K562 (cell line): Measurements from ENCODE around the gene WT1. TPM values are rescaled to one million over a fixed set of nuclear protein-coding genes. Genes with fewer than 3 reads are reported as not detected.

Source experiments
- ATAC-seq: fragments of 200-7000 bp; cut with Tn5 transposase; 3 replicates; pipeline ENCODE4 v1.9.1; 2020; ENCODE audit warnings: moderate library complexity
- BruUV-seq: library from RNA; stranded (reverse); fragments of 400-500 nt; replicated peaks from 2 replicates; lab custom pipeline; 2021; lab: Mats Ljungman, UMichigan
- CTCF ChIA-PET: fragments of 300-600 bp; formaldehyde crosslinking; extraction: SDS; loops from one replicate; lab custom pipeline; 2021; ENCODE audit warnings: low intra/inter-chr PET ratio; lab: Yijun Ruan, JAX
- POLR2A ChIA-PET: fragments of 300-600, 350-650 bp; sonication (Branson Sonifier 250); formaldehyde crosslinking; extraction: SDS; loops from one replicate; lab custom pipeline; 2021; ENCODE audit warnings: antibody characterized with exemption, inconsistent platforms; lab: Yijun Ruan, JAX
- DNase-seq, 4 experiments: peaks; one replicate each; pipeline versions ENCODE4 v3.0.0 to v3.0.0-alpha.2; 2011 to 2018; ENCODE audit warnings: low spot score in 3 of 4, mixed read lengths in 3 of 4; ENCODE audit errors: extremely low read depth in 1 of 4
- FAIRE-seq: peaks from 2 replicates; lab custom pipeline; 2011; peaks lifted over from hg19 to GRCh38; lab: Jason Lieb, UNC
- H2AFZ ChIP-seq: 2 replicates; pipeline ENCODE4 v1.6.0; 2011; ENCODE audit warnings: low read depth, low read length, control low read depth, inconsistent platforms
- H3K27ac ChIP-seq: fragments of 200-600 bp; 3 replicates; pipeline ENCODE4 v1.8.0; 2011; ENCODE audit warnings: low read depth, mild to moderate bottlenecking, control low read depth, inconsistent platforms, low read length, moderate library complexity, mixed read lengths; ENCODE audit errors: extremely low read depth
- H3K27me3 ChIP-seq, 2 experiments: fragments of 300-600 bp in 1 of 2; 2 replicates in 1 of 2; 3 replicates in 1 of 2; pipeline versions ENCODE4 v1.6.0 to v1.8.0; 2011; ENCODE audit warnings: inconsistent platforms in 2 of 2, low read length in 2 of 2, mild to moderate bottlenecking in 1 of 2, mixed read lengths in 1 of 2, moderate library complexity in 1 of 2; ENCODE audit not compliant: control insufficient read depth in 2 of 2, insufficient read depth in 2 of 2
- H3K36me3 ChIP-seq: fragments of 300-600 bp; 3 replicates; pipeline ENCODE4 v1.8.0; 2011; ENCODE audit warnings: mild to moderate bottlenecking, low read length, inconsistent platforms; ENCODE audit not compliant: control insufficient read depth, insufficient read depth
- H3K4me1 ChIP-seq, 2 experiments: fragments of 200-600 bp in 1 of 2; replicated peaks in 1 of 2; 2 replicates in 1 of 2; 3 replicates in 1 of 2; pipeline versions ENCODE4 v1.5.1 to v1.8.0; 2011; ENCODE audit warnings: inconsistent platforms in 2 of 2, low read length in 2 of 2, mild to moderate bottlenecking in 1 of 2, mixed read lengths in 1 of 2, moderate library complexity in 1 of 2; ENCODE audit not compliant: control insufficient read depth in 2 of 2, insufficient read depth in 2 of 2
- H3K4me2 ChIP-seq: 2 replicates; pipeline ENCODE4 v1.6.1; 2011; ENCODE audit warnings: low read length, control low read depth, inconsistent platforms, mixed read lengths; ENCODE audit not compliant: insufficient read depth
- H3K4me3 ChIP-seq: fragments of 200-600 bp; sonication (generic), shearing (Covaris generic); 2 replicates; pipeline ENCODE4 v1.5.1; 2016; ENCODE audit warnings: control low read depth, inconsistent platforms
- H3K79me2 ChIP-seq: fragments of 200-600 bp; 3 replicates; pipeline ENCODE4 v1.8.0; 2011; ENCODE audit warnings: low read length, inconsistent platforms; ENCODE audit not compliant: control insufficient read depth, insufficient read depth
- H3K9ac ChIP-seq, 2 experiments: 2 replicates each; pipeline versions ENCODE4 v1.6.0 to v1.6.1; 2011; ENCODE audit warnings: low read depth in 2 of 2, low read length in 2 of 2, control low read depth in 1 of 2, inconsistent platforms in 1 of 2, mild to moderate bottlenecking in 1 of 2, mixed read lengths in 1 of 2; ENCODE audit not compliant: insufficient read depth in 1 of 2
- H3K9me1 ChIP-seq: one replicate; pipeline ENCODE4 v1.6.0; 2011; ENCODE audit warnings: inconsistent platforms, mild to moderate bottlenecking, low read length, moderate library complexity; ENCODE audit not compliant: control insufficient read depth, insufficient read depth
- H3K9me3 ChIP-seq: replicated peaks from 2 replicates; pipeline ENCODE4 v1.5.1; 2011; ENCODE audit warnings: low read depth, low read length, inconsistent platforms; ENCODE audit not compliant: control insufficient read depth, insufficient read depth
- H4K20me1 ChIP-seq: replicated peaks from 2 replicates; pipeline ENCODE4 v1.6.1; 2011; ENCODE audit warnings: low read length, inconsistent platforms, mixed read lengths; ENCODE audit not compliant: control insufficient read depth, insufficient read depth
- CREB3 ChIP-seq: fragments of 450-650 bp; conservative IDR thresholded peaks from 2 replicates; pipeline ENCODE4 v1.6.1; 2016; ENCODE audit warnings: missing genetic modification characterization, low read depth, mild to moderate bottlenecking, missing compliant biosample characterization, moderate library complexity
- ERF ChIP-seq: fragments of 450-650 bp; formaldehyde crosslinking; IDR thresholded peaks from 2 replicates; pipeline ENCODE4 v1.4.0; 2020; ENCODE audit warnings: mild to moderate bottlenecking, mixed read lengths
- POLR2G ChIP-seq: fragments of 200-400 bp; formaldehyde crosslinking; IDR thresholded peaks from 2 replicates; pipeline ENCODE4 v1.6.1; 2017; ENCODE audit warnings: low read depth, mild to moderate bottlenecking, antibody characterized with exemption, low read length, moderate library complexity
- RFX7 ChIP-seq: fragments of 250-450 bp; sonication (Bioruptor Pico); IDR thresholded peaks from 2 replicates; pipeline ENCODE4 v1.5.1; 2021; ENCODE audit warnings: mild to moderate bottlenecking
- ZBTB33 ChIP-seq: sonication (generic); formaldehyde crosslinking; IDR thresholded peaks from 2 replicates; pipeline ENCODE4 v1.8.1; 2023; ENCODE audit warnings: mild to moderate bottlenecking, missing genetic modification reagents
- ZNF311 ChIP-seq: fragments of 250-450 bp; sonication (Bioruptor Pico); IDR thresholded peaks from 2 replicates; pipeline ENCODE4 v1.4.0; 2020; ENCODE audit warnings: mild to moderate bottlenecking, moderate library complexity
- ZNF408 ChIP-seq: fragments of 250-450 bp; sonication (Bioruptor Pico); IDR thresholded peaks from 2 replicates; pipeline ENCODE4 v1.4.0; 2020; ENCODE audit warnings: low read depth, mild to moderate bottlenecking, moderate library complexity
- ZNF639 ChIP-seq, 2 experiments: fragments of 200-800 bp in 1 of 2; sonication (Bioruptor generic) in 1 of 2; sonication (generic) in 1 of 2; formaldehyde crosslinking in 1 of 2; IDR thresholded peaks in 1 of 2; conservative IDR thresholded peaks in 1 of 2; 2 replicates each; pipeline versions ENCODE4 v1.5.0 to v1.6.1; 2016 to 2020; ENCODE audit warnings: missing compliant biosample characterization in 1 of 2, missing genetic modification characterization in 1 of 2, missing genetic modification reagents in 1 of 2
- WGBS: fragments of 100-300 bp; shearing (Covaris generic); methylation state at CpG from one replicate; pipeline ENCODE4 v1.1.6; 2016; ENCODE audit warnings: low coverage, mixed read lengths; ENCODE audit not compliant: insufficient coverage; ENCODE audit errors: missing lambda C conversion rate; 5-methylcytosine and 5-hydroxymethylcytosine counted together
- in situ Hi-C: fragments of 300-500 bp; cut with MboI; formaldehyde crosslinking; loops from 4 replicates; pipeline ENCODE4 v1.15.0; 2018; ENCODE audit warnings: inconsistent platforms, mixed read lengths
- intact Hi-C: fragments of 100-400 bp; cut with micrococcal nuclease; formaldehyde crosslinking; loops from 2 replicates; pipeline ENCODE4 v1.14.2; 2022
- polyA plus RNA-seq, 8 experiments: library from polyadenylated mRNA; depleted of rRNA in 4 of 8; stranded (reverse) in 5 of 8; unstranded in 3 of 8; fragments of >200 nt; fragmentation: Nextera tagmentation in 2 of 8; fragmentation: Illumina TruSeq in 1 of 8; extraction: Ambion mirVana in 2 of 8; extraction: Trizol in 1 of 8; gene quantifications; 2 replicates each; pipeline versions ENCODE4 v1.2.1 to v1.2.3, GENCODE V29; 2011 to 2014; ENCODE audit warnings: inconsistent platforms in 1 of 8, missing spikeins in 1 of 8
- total RNA-seq, 7 experiments: library from RNA; depleted of rRNA in 6 of 7; stranded (reverse); fragments of >200 nt in 6 of 7; fragmentation: Illumina TruSeq in 2 of 7; extraction: Trizol in 2 of 7; gene quantifications; 2 replicates each; pipeline versions ENCODE4 v1.2.1 to v1.2.3, GENCODE V29; 2011 to 2021; ENCODE audit warnings: low replicate concordance in 1 of 7
- TF ChIP-seq, protein P1 (sequence below): fragments of 250-450 bp; sonication (Bioruptor Pico); IDR thresholded peaks from 2 replicates; pipeline ENCODE4 v1.6.1; 2021; ENCODE audit warnings: mild to moderate bottlenecking

The WT1 gene
- total and polyA plus RNA-seq, 9 of the 15 experiments (the other 6 are each of a cell fraction or from before 2014, with no cell fraction given) = 7.1 to 33.8 (median 19.4) TPM

DNA sequence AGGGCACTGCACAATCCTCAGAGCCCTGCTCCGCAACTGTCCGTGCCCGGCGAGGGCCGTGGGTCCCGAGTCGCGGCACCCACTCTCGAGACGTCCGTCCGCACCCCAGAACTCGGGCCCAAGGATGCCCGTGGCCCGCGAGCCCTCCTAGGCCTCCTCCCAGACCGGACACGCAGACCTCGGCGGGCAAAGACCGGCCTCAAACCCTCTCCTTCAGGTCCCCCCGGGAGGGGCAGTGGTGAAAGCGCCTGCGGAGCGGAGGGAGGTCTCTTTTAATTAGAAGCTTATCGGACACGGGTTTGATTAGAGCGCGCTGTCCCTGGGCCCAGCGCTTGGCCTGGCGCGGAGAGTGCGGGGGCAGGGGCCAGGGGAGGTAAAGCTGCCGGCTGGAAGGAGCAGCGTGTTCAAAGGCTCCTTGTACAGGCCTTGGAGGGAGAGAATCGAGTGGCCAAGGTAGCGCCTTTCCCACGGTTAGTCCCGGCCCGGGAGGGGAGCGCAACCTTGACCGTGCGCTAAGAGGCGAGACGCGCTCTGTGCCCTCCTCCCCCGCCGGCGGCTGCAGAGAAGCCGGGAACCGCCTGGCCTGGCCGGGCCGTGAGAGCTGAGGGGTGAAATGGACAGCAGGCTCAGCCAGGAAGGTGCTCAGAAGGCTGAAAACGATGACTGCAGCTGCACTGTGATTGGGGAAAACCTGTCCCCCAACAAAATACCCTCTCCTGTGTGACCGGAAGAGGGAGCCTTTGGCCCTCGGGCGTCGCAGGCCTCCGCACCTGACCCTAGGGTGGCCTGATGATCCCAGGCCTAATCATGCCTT is 4.6 kb downstream of the WT1 start (continued):
- peak; percentile 99 for TF ChIP-seq ZBTB33 (CRISPR knock-in tag)
- TF ChIP-seq POLR2G = peak; percentile 56
- TF ChIP-seq, all 486 proteins: peak for 5

- H3K27ac ChIP-seq = no peak overlapping the region
- DNase-seq = no peak
- H3K36me3 ChIP-seq = peaks cover 71% of the 10 kb centered on the region
- in situ Hi-C loops (no loop called here), intact Hi-C loops (no loop called here)
- no peak overlapping the region for H3K4me3 ChIP-seq
- no peaks in the 10 kb centered on the region for H3K27me3 ChIP-seq
- no TSS peak for BruUV-seq
- 100% methylated on average over 1 of the region's 5 CpGs for WGBS
- H2AFZ ChIP-seq = no peak overlapping the region
- ChIA-PET CTCF (no interaction called here), POLR2A (interaction anchor here (1.6 kb wide), 1 partner anchor 8 kb away, joined by 7 read pairs; no protein-coding TSS in a partner anchor)
- H3K9me1 ChIP-seq = no peaks in the 10 kb centered on the region
- H3K79me2 ChIP-seq = peaks cover 91% of the 10 kb centered on the region
- no peak overlapping the region for H3K9ac ChIP-seq
- ATAC-seq = no peak
- no peak for FAIRE-seq
- H3K9me3 ChIP-seq = peaks cover 8% of the 10 kb centered on the region; the same call in 1 of the 2 replicates
- H3K4me2 ChIP-seq = no peak overlapping the region
- no peaks in the 10 kb centered on the region for H4K20me1 ChIP-seq
- H3K4me1 ChIP-seq = peaks cover 17 to 48% of the 10 kb centered on the region in 2 experiments; a peak in 4 of 5 replicates
- TF ChIP-seq, protein P1, sequence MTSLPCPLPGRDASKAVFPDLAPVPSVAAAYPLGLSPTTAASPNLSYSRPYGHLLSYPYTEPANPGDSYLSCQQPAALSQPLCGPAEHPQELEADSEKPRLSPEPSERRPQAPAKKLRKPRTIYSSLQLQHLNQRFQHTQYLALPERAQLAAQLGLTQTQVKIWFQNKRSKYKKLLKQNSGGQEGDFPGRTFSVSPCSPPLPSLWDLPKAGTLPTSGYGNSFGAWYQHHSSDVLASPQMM (CRISPR knock-in tag) = no peak
- TF ChIP-seq ERF (CRISPR knock-in tag) (no peak), ZNF639 (CRISPR knock-in tag; conservative IDR thresholded peaks at IDR 0.05 in 1 of 2, IDR thresholded peaks at IDR 0.05 in 1 of 2) (no peak), RFX7 (no peak), ZNF408 (CRISPR knock-in tag) (no peak), CREB3 (tag) (no peak), ZNF311 (CRISPR knock-in tag) (no peak)
Measured at GRCh38 chr11:32429477-32429876, 5.9 kb downstream of the WT1 start.
